Motor neuron (in vitro differentiated cells): ENCODE measurements around the gene PPRC1. TPM values are rescaled to one million over a fixed set of nuclear protein-coding genes. Genes with fewer than 3 reads are reported as not detected.
A peak's percentile ranks its signal among the peaks of the same experiment; 100 is the strongest.

ENCODE experiments used
- ATAC-seq, 8 experiments: fragments of 200-7000 bp; cut with Tn5 transposase; replicated peaks in 6 of 8; 2 replicates each; pipeline ENCODE4 v1.8.0; 2021; ENCODE audit warnings: mild to moderate bottlenecking in 8 of 8, moderate library complexity in 8 of 8
- H3K27ac ChIP-seq, 2 donors: fragments of 250-450 bp; sonication (Bioruptor Pico); 2 replicates each; pipeline ENCODE4 v1.9.0; 2021; ENCODE audit warnings: antibody characterized with exemption in 2 of 2, mild to moderate bottlenecking in 2 of 2, moderate library complexity in 1 of 2
- H3K4me1 ChIP-seq, 2 donors: fragments of 250-450 bp; sonication (Bioruptor Pico); replicated peaks in 1 of 2; 2 replicates each; pipeline ENCODE4 v1.6.1; 2021; ENCODE audit warnings: antibody characterized with exemption in 2 of 2, mild to moderate bottlenecking in 2 of 2, moderate library complexity in 1 of 2
- H3K4me3 ChIP-seq, 5 donors: fragments of 250-450 bp; sonication (Bioruptor Pico); 2 replicates each; pipeline ENCODE4 v1.9.0; 2021; ENCODE audit warnings: antibody characterized with exemption in 5 of 5, mild to moderate bottlenecking in 5 of 5, moderate library complexity in 4 of 5
- WGBS, 10 experiments: fragments of 450-650 bp; shearing (Covaris generic); methylation state at CpG; one replicate each; pipeline ENCODE4 v1.0.0; 2022; 5-methylcytosine and 5-hydroxymethylcytosine counted together
- in situ Hi-C, 9 experiments: fragments of 400-800 bp; cut with MboI; loops; one replicate each; pipeline ENCODE4 v1.15.0; 2021; ENCODE audit warnings: low sequenced_read_pairs in 9 of 9, low pct_unique_long_range_greater_than_20kb in 2 of 9; ENCODE audit not compliant: unreplicated experiment in 9 of 9
- total RNA-seq, 8 experiments: library from RNA; unstranded; fragments of 300-600 nt; gene quantifications; 2 replicates each; pipeline versions ENCODE4 v1.2.3 to v1.2.4, GENCODE V29; 2022

PPRC1 gene
- total RNA-seq, 8 experiments from 2014 or later, result 7.8 to 46.4 (median 15.3) TPM

DNA sequence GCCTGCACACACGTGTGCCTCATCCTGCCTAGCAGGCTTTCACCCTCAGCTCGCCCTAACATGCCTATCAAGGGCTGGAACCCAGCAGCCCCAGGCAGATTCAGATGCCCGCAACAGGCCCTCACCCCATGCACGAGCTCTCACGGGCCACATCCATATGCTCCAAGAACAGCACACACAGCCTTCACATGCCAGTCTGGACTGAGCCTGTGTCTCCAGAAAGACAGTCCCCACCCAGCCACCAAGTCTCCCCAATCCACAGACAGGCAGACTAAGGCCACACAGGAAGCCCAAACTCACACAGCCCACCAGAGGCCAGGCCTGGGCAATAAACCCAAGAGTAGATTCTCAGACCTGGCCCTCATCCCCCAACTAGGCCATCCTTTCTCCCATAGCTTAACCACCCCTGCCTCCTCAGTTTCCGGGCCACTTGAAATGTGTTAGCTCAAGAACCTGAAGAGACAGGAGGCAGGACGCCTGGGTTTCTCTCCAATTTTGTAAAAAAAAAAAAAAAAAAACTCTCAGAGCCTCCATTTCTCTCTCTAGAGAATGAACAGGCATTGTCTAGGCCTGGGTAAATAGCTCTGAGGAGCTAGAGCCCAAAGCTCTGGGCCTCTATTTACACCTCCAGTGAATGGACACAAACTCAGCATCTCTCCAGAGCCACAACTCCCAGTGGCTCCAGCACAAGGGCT is 19.4 kb upstream of the PPRC1 start:
- Histone ChIP-seq H3K27ac (peak overlapping the region; percentile 95), H3K4me3 (peak overlapping the region; percentile 53 to 79 (median 75)), H3K4me1 (peaks cover 39 to 40% of the 10 kb centered on the region in 2 donors)
- ATAC-seq, result no peak
- 38 to 79% (median 47%) methylated on average over 2 to 5 of the region's 7 CpGs; no CpG with 5 or more reads in 6 of the 10 experiments for WGBS, 10 experiments
- in situ Hi-C loops, result no loop called here

DNA sequence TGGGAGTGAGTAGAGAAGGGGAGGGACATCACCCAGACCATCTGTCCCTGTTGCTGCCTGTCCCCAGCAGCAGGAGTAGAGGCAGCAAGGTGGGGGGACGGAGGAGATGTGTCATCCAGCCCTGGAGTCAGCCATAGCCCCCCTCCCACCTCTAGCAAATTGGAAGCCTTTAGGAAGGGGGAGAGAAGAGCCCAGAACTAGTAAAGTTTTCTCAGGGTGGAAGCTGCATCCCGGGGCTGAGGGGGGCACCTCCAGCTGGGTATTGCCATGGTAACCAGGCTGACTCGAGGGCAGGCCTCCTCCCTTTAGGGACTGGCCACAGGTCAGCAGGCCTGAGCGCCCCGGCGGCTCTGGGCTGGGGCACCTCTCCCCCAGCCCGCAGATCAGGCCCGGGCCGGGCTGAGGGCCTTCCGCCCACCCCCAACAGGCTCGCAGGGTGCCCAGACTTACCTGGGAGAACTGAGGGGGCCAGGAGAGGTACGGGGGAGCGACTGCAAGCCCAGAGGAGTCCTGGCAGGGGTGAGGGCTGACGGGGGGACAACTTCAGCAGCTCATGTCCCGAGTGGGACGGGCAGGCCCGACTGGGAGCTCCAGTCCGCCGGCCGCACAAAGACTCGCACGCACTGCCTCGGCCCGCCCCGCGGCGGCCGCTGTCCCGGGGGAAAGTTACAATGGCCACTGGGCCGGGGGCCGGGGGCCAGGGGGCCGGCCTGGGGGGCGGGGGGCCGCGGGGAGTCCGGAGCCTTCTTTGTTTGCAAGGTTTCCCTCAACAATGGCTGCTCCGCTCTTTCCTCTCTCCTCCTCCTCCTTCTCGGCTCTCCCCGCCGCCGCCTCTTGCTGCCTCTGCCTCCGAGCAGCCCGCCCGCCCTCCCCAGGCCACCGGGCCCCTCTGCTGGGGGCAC is 18.6 kb upstream of the PPRC1 start:
- 0 to 80% methylated on average over 1 of the region's 45 CpGs; no CpG with 5 or more reads in 8 of the 10 experiments for WGBS, 10 experiments
- in situ Hi-C loops, result no loop called here
- peak; percentile 2 to 20 (median 10) for ATAC-seq
- Histone ChIP-seq H3K4me3 (peak overlapping the region; percentile 53 to 79 (median 75)), H3K27ac (peak overlapping the region; percentile 95), H3K4me1 (peaks cover 40 to 42% of the 10 kb centered on the region in 2 donors)

DNA sequence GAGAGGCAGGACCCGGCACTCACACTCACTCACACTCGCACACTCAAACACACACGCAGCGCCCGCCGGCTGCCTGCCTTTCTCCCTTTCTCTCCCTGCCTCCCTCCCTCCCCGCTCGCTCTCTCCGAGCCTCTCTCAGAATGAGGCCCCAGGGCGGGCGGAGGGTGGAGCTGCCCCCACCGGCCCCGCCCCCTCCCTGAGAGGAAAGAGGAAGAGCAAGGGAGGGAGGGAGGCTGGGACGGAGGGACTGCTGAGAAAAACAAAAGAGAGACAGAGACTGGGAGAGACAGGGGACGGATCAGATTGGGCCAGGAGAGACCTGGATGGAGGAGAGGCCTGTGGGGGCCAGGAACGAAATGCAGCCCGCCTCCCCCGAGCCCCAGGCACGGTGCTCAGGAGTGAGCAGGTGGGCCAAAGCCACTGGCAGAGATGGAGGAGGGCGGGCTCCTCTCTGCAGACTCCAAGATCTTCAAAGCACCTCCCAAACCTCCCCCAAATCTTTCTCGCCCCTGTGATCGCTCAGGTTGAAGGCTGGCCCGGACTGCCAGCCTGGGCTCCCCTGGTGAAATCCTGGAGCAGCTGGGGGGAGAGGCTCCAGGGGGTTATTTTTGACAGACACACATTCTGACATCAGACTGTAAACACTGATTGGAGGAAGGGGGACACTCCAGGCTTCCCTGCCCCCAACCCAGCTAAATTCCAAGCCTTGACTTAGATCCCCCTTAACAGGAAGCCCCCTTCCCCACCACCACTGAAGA is 17.8 kb upstream of the PPRC1 start:
- peak; percentile 45 to 67 (median 58) for ATAC-seq

DNA sequence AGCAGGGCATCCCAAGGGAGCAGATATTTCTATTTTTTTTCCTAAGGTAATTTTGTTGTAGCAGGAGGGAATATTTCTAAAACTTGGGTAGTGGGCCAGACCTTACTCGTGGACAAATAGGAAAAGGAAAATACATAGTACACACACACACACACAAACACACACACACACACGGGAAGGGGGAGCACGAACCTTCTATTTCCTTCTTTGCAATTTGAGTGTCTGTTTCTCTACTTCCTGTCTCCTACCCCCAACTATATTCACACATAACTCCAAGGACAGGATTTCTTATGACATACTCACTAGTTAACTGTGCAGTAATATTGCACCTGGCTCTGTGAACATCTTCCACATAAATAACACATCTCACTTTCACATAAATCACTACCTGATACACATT is 17.1 kb upstream of the PPRC1 start:
- H3K27ac ChIP-seq, result peak overlapping the region; percentile 95
- in situ Hi-C loops, result no loop called here
- WGBS, 10 experiments, result 20 to 83% (median 43%) methylated on average over 1 to 3 of the region's 3 CpGs; no CpG with 5 or more reads in 1 of the 10 experiments
- ATAC-seq, result no peak
- H3K4me3 ChIP-seq, result peak overlapping the region in 4 of 5 donors; percentile 53 to 79 (median 76)
- H3K4me1 ChIP-seq, result peaks cover 40 to 42% of the 10 kb centered on the region in 2 donors

More for the DNA sequence above, 17.8 kb upstream of the PPRC1 start:
- in situ Hi-C loops, result no loop called here
- WGBS, 10 experiments, result 0 to 34% methylated on average over 1 to 2 of the region's 23 CpGs; no CpG with 5 or more reads in 8 of the 10 experiments
- Histone ChIP-seq H3K4me1 (peaks cover 40 to 42% of the 10 kb centered on the region in 2 donors), H3K4me3 (peak overlapping the region; percentile 53 to 79 (median 75)), H3K27ac (peak overlapping the region; percentile 95)

DNA sequence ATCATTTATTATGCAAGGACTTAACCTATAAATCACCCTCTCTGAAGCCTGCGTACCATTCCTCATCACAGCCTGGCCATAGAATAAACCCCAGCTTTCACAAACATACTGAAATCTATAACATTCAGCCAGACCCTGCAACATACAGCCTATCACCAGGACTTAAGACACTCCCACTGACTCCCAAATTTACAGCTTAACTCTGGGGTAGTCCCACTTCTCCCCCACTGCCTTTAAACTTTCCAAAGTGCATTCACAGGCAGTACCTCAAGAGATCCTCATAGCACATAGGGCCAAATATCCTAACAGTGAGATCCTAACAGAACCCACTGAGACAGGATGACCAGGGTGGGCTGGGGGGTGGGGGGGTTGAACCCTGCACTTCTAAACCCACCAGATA is 16.2 kb upstream of the PPRC1 start:
- ATAC-seq, result no peak
- Histone ChIP-seq H3K4me3 (peak overlapping the region; percentile 47 to 73 (median 53)), H3K27ac (peak overlapping the region; percentile 91 to 93), H3K4me1 (peaks cover 45 to 48% of the 10 kb centered on the region in 2 donors)
- in situ Hi-C loops, result no loop called here
- WGBS, 10 experiments, result 80 to 100% (median 86%) methylated on average over 1 of the region's 1 CpG; no CpG with 5 or more reads in 4 of the 10 experiments

DNA sequence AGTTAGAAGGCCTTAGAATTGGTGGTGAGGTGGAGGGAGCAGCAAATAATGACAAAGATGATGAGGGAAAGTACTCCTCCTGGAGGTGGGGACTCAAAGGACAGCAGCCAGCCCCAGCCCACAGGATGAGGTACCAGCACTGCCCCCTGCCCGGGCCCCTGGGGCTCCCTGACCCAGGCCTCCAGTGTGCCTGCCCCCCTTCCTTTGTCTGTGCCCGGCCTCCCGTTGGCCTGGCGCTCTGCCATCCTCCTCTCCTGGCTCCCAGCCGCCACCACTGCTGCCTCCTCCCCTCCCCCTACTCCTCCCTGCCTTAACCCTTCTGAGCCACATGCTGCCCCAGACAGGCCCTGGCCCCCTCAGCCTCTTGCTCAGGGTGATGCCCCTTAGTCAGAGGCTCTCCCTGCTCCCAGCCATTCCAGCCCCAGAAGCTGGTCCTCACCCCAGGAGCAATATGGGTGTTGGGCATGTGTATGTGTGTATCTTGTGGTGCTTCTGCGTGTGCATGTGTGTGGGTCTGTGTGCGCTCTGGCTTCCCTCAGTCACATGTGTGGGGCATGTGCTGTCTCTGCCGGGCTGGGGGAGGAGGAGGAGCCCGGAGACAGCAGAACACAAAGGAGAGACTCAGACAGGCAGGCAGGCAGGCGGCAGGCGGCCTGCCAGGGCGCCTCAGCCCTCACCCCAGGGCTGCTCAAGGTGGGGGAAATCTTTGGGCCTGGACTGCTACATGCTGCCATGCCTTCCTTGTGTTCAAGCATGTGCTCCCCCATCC is 15.3 kb upstream of the PPRC1 start:
- Histone ChIP-seq H3K4me3 (peak overlapping the region; percentile 47 to 73 (median 53)), H3K27ac (peak overlapping the region; percentile 91 to 93), H3K4me1 (peaks cover 46 to 52% of the 10 kb centered on the region in 2 donors)
- peak; percentile 3 to 54 (median 48) for ATAC-seq
- WGBS, 10 experiments, result 0 to 37% (median 20%) methylated on average over 1 to 4 of the region's 12 CpGs; no CpG with 5 or more reads in 7 of the 10 experiments
- in situ Hi-C loops, result no loop called here

DNA sequence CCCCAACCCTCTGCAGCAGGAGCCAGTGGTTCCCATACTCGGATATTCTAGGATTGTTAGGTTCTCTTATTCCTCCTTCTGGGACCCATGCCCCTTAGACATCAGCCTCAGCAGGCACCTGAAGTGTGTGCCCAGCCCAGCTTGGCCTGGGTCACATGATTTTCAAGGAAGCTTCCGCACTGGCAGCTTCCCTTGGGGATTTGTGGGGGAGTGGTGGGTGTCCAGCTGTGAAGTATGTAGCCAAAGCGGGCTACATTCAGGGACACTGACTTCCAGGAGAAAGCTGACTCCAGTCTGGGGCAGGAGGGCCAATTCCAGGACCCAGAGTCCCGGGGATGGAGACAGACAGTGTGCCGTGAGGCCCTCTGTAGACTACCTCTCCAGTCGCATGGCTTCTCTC is 14.0 kb upstream of the PPRC1 start:
- H3K4me3 ChIP-seq, result peak overlapping the region; percentile 47 to 73 (median 53)
- H3K27ac ChIP-seq, result peak overlapping the region; percentile 91 to 93
- WGBS, 10 experiments, result 0 to 4% (median 0%) methylated on average over 1 to 3 of the region's 6 CpGs; no CpG with 5 or more reads in 7 of the 10 experiments
- ATAC-seq, result no peak
- in situ Hi-C loops, result no loop called here
- H3K4me1 ChIP-seq, result peaks cover 37 to 42% of the 10 kb centered on the region in 2 donors

DNA sequence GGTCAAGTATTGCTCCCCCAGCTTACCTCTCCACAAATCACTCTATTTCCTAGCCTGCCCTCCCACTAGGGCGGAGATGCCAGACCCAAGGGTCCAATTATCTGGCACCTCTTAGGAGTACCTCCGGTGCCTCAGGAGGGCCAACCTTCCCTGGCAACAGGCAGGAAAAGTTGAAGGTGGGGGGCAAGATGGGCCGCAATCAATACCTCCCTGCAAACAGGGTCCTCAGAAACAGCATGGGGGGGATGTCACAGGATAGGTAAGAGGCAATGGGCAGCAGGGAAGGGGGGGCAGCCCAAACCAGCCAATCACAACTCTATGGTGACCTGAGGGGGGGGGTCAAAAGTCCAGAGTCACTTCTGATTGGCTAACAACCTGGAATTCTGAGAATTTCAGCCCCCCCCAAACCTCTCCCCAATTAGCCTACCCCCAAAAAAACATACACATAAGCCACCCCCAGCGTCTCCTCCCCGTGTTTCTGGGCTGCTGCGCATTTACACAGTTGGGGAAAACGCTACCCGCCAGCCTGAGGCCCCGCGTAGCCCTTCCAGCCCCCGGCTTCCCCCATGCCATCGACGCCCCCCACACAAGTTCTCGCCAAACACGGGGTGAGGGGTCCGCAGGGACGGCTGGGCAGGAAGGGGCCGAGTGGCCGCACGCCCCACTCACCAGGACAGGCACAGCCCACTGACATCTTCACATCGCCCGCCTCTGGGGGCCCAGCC is 13.3 kb upstream of the PPRC1 start:
- 0% methylated on average over 1 to 2 of the region's 22 CpGs; no CpG with 5 or more reads in 8 of the 10 experiments for WGBS, 10 experiments
- Histone ChIP-seq H3K27ac (peak overlapping the region; percentile 94), H3K4me3 (peak overlapping the region; percentile 47 to 73 (median 53)), H3K4me1 (peaks cover 37 to 42% of the 10 kb centered on the region in 2 donors)
- peak in 3 of 8 experiments; percentile 4 to 19 (median 12) for ATAC-seq
- in situ Hi-C loops, result no loop called here

DNA sequence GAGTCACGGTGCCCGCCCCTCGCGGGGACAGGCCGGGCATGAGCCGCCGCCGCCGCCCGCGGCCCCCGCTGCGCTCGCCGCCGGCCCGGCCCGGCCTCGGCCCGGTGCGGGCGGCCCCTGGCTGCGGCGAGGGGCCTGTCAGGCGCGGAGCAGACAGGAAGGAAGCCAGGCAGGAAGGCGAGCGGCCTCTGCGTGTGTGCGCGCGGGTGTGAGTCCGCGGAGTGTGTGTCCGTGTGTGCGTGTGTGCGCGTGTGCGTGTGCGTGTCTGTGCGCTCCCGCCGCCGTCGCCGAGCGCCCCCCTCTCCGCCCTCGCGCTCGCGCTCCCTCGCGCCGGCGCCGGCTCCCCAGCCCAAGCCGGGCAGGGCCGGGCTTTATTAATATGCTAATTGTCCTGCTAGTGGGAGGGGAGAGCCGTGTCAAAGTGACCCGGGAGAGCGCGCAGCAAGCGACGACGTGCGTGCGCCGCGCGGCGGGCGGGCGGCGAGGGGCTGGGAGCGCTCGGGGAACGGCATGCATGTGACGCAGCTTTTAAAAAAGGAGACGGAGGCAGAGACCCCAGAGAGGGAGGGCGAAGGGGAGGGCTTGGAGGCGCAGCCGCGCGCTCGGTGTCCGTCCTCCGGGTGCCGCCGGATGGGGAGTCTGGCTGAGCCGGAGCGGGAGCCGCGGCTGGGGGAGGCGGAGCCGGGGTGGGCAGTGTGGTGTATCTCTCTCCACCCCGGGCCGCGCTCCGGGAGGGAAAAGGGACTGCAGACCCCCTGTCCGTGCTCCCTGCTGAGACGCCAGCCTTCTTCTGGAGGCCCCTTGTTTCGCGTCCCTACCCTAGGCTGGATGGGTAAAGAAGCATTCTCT is 12.5 kb upstream of the PPRC1 start, which contains the start of gene LDB1:
TSS of gene LDB1 (minus strand) at position 227 of the 849 bp plus-strand sequence. CDS start 258 bp downstream, outside the sequence.
- peak; percentile 64 to 77 (median 67) for ATAC-seq
- Histone ChIP-seq H3K4me3 (peak within 1 kb of the TSS; percentile 47 to 73 (median 53)), H3K27ac (peak within 1 kb of the TSS; percentile 94), H3K4me1 (peaks cover 34 to 39% of the 10 kb centered on the region in 2 donors)
- in situ Hi-C loops, result no loop called here
- WGBS, 10 experiments, result 0% methylated on average over 4 of the region's 104 CpGs; no CpG with 5 or more reads in 9 of the 10 experiments

DNA sequence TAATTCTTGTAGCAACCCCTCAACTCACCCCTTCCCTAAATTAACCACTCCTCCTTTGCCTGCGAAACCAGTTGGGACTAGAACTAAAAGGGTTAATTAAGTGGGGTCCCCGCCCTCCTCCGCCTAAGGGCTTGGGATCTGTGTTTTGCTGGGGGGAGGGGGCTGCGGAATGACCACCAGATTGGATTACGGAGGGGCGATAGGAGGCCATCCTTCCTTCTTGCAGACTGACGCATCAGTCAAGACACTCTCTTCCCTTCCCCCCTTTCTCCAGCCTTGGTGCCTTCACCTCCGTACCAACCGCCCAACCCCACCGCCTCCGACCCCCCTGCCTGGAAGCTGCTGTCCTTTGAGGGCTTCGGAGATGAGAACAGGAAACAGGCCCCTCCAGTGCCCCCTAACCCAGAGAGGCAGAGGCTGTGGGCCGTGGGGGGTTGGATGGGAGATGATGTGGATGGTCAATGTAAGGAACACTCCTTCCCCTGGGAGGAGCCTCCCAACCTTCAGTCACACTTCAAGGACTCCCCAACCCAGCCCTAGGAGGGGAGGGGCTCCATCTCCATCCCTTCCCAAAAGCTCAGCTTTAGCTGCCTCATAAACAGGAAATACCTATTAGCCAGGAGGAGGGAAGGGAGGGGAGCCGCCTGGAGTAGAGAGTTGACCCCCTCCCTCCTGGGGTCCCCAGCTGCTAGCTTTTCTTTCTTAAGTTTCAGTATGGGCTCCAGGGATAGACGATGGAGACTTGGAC is 11.7 kb upstream of the PPRC1 start:
- 0 to 5% (median 0%) methylated on average over 2 to 8 of the region's 15 CpGs; no CpG with 5 or more reads in 4 of the 10 experiments for WGBS, 10 experiments
- peaks cover 26 to 31% of the 10 kb centered on the region in 2 donors for H3K4me1 ChIP-seq
- H3K27ac ChIP-seq, result peak overlapping the region; percentile 94
- peak in 7 of 8 experiments; percentile 2 to 24 (median 10) for ATAC-seq
- peak overlapping the region; percentile 47 to 73 (median 53) for H3K4me3 ChIP-seq
- in situ Hi-C loops, result no loop called here
